ENCODE data around the gene EGF. TPM values are rescaled to one million over a fixed set of nuclear protein-coding genes. Genes with fewer than 3 reads are reported as not detected.

Gene EGF
- total RNA-seq, 2 experiments from 2014 or later: not detected

- Histone ChIP-seq H4K20me1 (ENCODE audit: insufficient read depth, low read length) (no peaks in the 10 kb centered on the region), H3K79me2 (ENCODE audit: insufficient read depth, low read depth, low read length) (no peaks in the 10 kb centered on the region), H3K27ac (ENCODE audit: low read depth, low read length, poor library complexity, severe bottlenecking) (no peak overlapping the region), H3K36me3 (ENCODE audit: insufficient read depth, low read length) (no peaks in the 10 kb centered on the region), H3K9me2 (ENCODE audit: insufficient read depth, low read length) (no peaks in the 10 kb centered on the region), H3K9me3 (ENCODE audit: low read length) (no peaks in the 10 kb centered on the region), H3K4me2 (ENCODE audit: low read length) (no peak overlapping the region), H3K4me3 (ENCODE audit: low read depth, low read length, poor library complexity, severe bottlenecking) (no peak overlapping the region), H2AFZ (ENCODE audit: low read length) (no peak overlapping the region), H3K4me1 (ENCODE audit: insufficient read depth, low read length, poor library complexity, severe bottlenecking) (no peaks in the 10 kb centered on the region)
- intact Hi-C loops (cut with micrococcal nuclease; ENCODE audit: unreplicated experiment): no loop called here
- no TSS peak for BruUV-seq (replicated peaks)
- TF ChIP-seq CTCF (conservative IDR thresholded peaks at IDR 0.05; ENCODE audit: low read length): no peak
- TF ChIP-seq EZH2phosphoT487 (IDR thresholded peaks at IDR 0.05; ENCODE audit: borderline replicate concordance, low read depth, low read length): no peak
- ChIA-PET POLR2A (interaction anchor here (0.7 to 1.4 kb wide), 4 partner anchors 14 to 1699 kb away, joined by 3 to 4 read pairs (median 3); no protein-coding TSS in a partner anchor), CTCF (ENCODE audit: unreplicated experiment) (no interaction called here)
- DNase-seq (ENCODE audit: low spot score): no peak
Measured at GRCh38 chr4:109878355-109878754, 34.3 kb upstream of the EGF start.

DNA sequence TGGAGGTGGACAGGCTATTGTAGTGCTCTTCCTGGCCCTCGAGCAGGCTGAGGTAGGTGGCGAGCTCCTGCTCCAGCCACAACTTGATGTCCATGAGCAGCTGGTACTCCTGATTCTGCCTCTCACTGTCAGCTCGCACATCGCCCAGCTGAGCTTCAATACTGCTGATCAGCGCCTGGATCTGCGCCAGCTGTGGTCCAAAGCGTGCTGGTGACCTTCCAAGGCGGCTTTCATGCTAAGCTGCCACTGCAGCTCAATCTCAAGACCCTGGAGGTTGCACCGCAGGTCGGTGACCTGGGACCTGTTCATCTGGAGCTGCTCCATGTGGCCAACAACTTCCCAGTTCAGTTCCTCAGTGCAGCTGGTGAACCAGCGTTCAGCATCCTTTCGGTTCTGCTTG is 33.6 kb upstream of the EGF start:
- H3K27ac ChIP-seq (ENCODE audit: low read depth, low read length, poor library complexity, severe bottlenecking): no peak overlapping the region
- POLR2A ChIA-PET: interaction anchor here (0.5 to 0.7 kb wide), 2 partner anchors 1254 to 1698 kb away, joined by 3 read pairs; no protein-coding TSS in a partner anchor
- DNase-seq (ENCODE audit: low spot score): no peak
- TF ChIP-seq EZH2phosphoT487 (IDR thresholded peaks at IDR 0.05; ENCODE audit: borderline replicate concordance, low read depth, low read length): no peak
- TF ChIP-seq CTCF (conservative IDR thresholded peaks at IDR 0.05; ENCODE audit: low read length): no peak
- no peaks in the 10 kb centered on the region for H3K79me2 ChIP-seq (ENCODE audit: insufficient read depth, low read depth, low read length)
- H3K4me1 ChIP-seq (ENCODE audit: insufficient read depth, low read length, poor library complexity, severe bottlenecking): no peaks in the 10 kb centered on the region
- H2AFZ ChIP-seq (ENCODE audit: low read length): no peak overlapping the region
- no peaks in the 10 kb centered on the region for H3K36me3 ChIP-seq (ENCODE audit: insufficient read depth, low read length)
- BruUV-seq (replicated peaks): no TSS peak
- H4K20me1 ChIP-seq (ENCODE audit: insufficient read depth, low read length): no peaks in the 10 kb centered on the region
- intact Hi-C loops (cut with micrococcal nuclease; ENCODE audit: unreplicated experiment): no loop called here
- CTCF ChIA-PET (ENCODE audit: unreplicated experiment): no interaction called here
- no peak overlapping the region for H3K4me3 ChIP-seq (ENCODE audit: low read depth, low read length, poor library complexity, severe bottlenecking)
- no peaks in the 10 kb centered on the region for H3K9me3 ChIP-seq (ENCODE audit: low read length)
- H3K4me2 ChIP-seq (ENCODE audit: low read length): no peak overlapping the region
- no peaks in the 10 kb centered on the region for H3K9me2 ChIP-seq (ENCODE audit: insufficient read depth, low read length)

GRCh38 chr4:109879636-109880314 is 32.9 kb upstream of the EGF start:
- H4K20me1 ChIP-seq (ENCODE audit: insufficient read depth, low read length): no peaks in the 10 kb centered on the region
- no peak overlapping the region for H3K4me3 ChIP-seq (ENCODE audit: low read depth, low read length, poor library complexity, severe bottlenecking)
- H3K36me3 ChIP-seq (ENCODE audit: insufficient read depth, low read length): no peaks in the 10 kb centered on the region
- H2AFZ ChIP-seq (ENCODE audit: low read length): no peak overlapping the region
- H3K79me2 ChIP-seq (ENCODE audit: insufficient read depth, low read depth, low read length): no peaks in the 10 kb centered on the region
- no peak overlapping the region for H3K27ac ChIP-seq (ENCODE audit: low read depth, low read length, poor library complexity, severe bottlenecking)
- no peak overlapping the region for H3K4me2 ChIP-seq (ENCODE audit: low read length)
- H3K9me2 ChIP-seq (ENCODE audit: insufficient read depth, low read length): no peaks in the 10 kb centered on the region
- CTCF ChIA-PET (ENCODE audit: unreplicated experiment): no interaction called here
- intact Hi-C loops (cut with micrococcal nuclease; ENCODE audit: unreplicated experiment): no loop called here
- BruUV-seq (replicated peaks): no TSS peak
- TF ChIP-seq CTCF (conservative IDR thresholded peaks at IDR 0.05; ENCODE audit: low read length): no peak
- TF ChIP-seq EZH2phosphoT487 (IDR thresholded peaks at IDR 0.05; ENCODE audit: borderline replicate concordance, low read depth, low read length): no peak
- no peaks in the 10 kb centered on the region for H3K9me3 ChIP-seq (ENCODE audit: low read length)
- H3K4me1 ChIP-seq (ENCODE audit: insufficient read depth, low read length, poor library complexity, severe bottlenecking): no peaks in the 10 kb centered on the region
- POLR2A ChIA-PET: interaction anchor here (0.5 kb wide), 1 partner anchor 1255 kb away, joined by 3 read pairs; no protein-coding TSS in a partner anchor
- DNase-seq (ENCODE audit: low spot score): no peak

Data from OCI-LY7 (cell line).